Dendritic cell treated with granulocyte-macrophage colony-stimulating factor and Interleukin-4, amounts not matched to agents 40 ng/mL and 50 ng/mL, for 4 days (primary cell): ENCODE data around the gene TRIML2.
"Not testable (repeated sequence)": the region's sequence is repeated elsewhere in the genome, so short reads cannot be mapped to it uniquely, and the experiment has no call there.

ENCODE experiments used
- H3K27ac Mint-ChIP-seq: one replicate; pipeline ENCODE4 v1.8.0; 2022; ENCODE audit warnings: mild to moderate bottlenecking, mixed read lengths
- H3K27me3 Mint-ChIP-seq: one replicate; pipeline ENCODE4 v1.8.0; 2022; ENCODE audit warnings: mild to moderate bottlenecking, mixed read lengths
- H3K36me3 Mint-ChIP-seq: one replicate; pipeline ENCODE4 v1.8.0; 2022; ENCODE audit warnings: low read depth, mixed read lengths
- H3K4me1 Mint-ChIP-seq: one replicate; pipeline ENCODE4 v1.8.0; 2022; ENCODE audit warnings: low read depth, mixed read lengths
- H3K4me3 Mint-ChIP-seq: one replicate; pipeline ENCODE4 v1.8.0; 2022; ENCODE audit warnings: mild to moderate bottlenecking, moderate library complexity, mixed read lengths
- H3K9me3 Mint-ChIP-seq: one replicate; pipeline ENCODE4 v1.8.0; 2022; ENCODE audit warnings: mixed read lengths
- intact Hi-C: fragments of 100-400 bp; cut with micrococcal nuclease; formaldehyde crosslinking; loops from one replicate; pipeline ENCODE4 v1.15.0; 2022

The TRIML2 gene

DNA sequence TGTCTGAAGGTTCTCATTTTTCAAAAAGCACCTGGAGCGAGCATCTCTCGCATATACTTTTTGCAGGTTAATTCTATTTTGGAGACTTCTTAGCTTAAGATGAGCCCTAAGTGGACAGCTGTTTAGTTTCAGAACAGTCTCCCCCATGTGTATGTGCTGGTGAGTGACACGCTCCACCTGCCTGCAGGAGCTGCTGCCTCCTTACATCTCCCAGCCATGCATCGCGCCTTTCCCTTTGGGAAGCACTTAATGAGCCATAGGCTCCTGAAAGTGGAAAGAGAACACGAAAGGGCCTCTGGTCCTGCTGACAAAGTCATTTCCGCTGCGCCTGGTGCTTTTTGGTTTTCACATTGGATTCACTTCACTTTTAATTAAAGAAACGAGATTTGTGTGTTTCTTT lies 56.1 kb downstream of the TRIML2 start:
- Mint-ChIP-seq H3K4me1 (no peaks in the 10 kb centered on the region), H3K27me3 (no peaks in the 10 kb centered on the region), H3K9me3 (peaks cover 19% of the 10 kb centered on the region), H3K4me3 (no peak overlapping the region), H3K36me3 (no peaks in the 10 kb centered on the region), H3K27ac (no peak overlapping the region)
- intact Hi-C loops = no loop called here

DNA sequence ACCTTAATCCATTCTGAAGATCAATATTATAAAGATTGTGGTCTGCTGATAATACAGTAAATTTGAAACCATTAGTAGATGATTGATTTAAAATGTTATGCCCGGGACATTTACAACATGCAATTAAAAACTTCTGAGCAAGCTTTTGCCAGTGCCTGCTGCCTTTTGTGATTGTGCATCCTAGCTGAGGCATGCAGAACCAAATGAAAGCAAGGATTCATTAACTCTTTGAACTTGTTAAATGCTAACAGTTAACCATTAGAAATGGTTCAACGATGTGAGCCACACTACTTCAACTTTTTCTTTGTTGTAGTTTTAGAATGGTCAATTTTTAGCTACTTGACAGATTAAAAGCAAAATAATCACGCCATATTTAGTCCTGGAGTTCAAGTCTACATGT lies 62.7 kb downstream of the TRIML2 start:
- Mint-ChIP-seq H3K4me3 (no peak overlapping the region), H3K27ac (no peak overlapping the region), H3K4me1 (no peaks in the 10 kb centered on the region), H3K27me3 (no peaks in the 10 kb centered on the region), H3K36me3 (no peaks in the 10 kb centered on the region), H3K9me3 (peaks cover 11% of the 10 kb centered on the region)
- intact Hi-C loops = no loop called here

DNA sequence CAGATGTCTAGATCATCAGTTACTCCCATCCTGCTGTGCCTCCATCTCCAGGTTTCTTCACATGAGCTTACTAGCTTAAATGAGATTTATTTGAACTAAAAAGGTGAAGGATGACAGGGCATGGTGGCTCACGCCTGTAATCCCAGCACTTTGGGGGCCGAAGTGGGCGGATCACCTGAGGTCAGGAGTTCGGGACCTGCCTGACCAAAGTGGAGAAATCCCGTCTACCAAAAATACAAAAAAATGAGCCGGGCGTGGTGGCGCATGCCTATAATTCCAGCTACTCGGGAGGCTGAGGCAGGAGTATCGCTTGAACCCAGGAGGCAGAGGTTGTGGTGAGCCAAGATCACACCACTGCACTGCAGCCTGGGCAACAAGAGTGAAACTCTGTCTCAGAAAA lies 63.9 kb downstream of the TRIML2 start:
- H3K27ac Mint-ChIP-seq = not testable (repeated sequence)

GRCh38 chr4:188043154-188043553 lies 66.2 kb downstream of the TRIML2 start:
- intact Hi-C loops = no loop called here
- H3K9me3 Mint-ChIP-seq = peaks cover 30% of the 10 kb centered on the region

More for the DNA sequence above, 63.9 kb downstream of the TRIML2 start:
- intact Hi-C loops, H3K27me3 Mint-ChIP-seq, H3K4me3 Mint-ChIP-seq, H3K4me1 Mint-ChIP-seq, H3K36me3 Mint-ChIP-seq: not testable (repeated sequence)
- peaks cover 21% of the 10 kb centered on the region for H3K9me3 Mint-ChIP-seq

DNA sequence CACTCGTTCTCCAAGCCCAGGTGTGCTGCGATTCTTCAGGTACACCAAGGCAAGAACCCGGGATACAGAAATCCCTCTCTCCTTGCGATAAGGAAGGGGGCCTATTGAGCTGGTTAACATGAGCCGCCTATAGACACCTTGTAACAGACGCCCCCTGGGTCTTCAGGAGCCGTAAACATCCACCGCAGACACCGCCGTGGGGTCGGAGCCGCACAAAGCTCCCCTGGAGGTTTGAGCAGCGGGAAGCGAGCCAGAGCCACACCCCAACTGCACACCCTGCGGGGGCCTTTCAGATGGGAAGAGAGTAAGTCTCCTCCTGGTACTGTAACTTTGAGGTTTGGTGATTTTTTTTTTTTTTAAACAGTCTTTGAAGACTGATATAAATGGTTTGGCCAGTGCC lies 67.2 kb downstream of the TRIML2 start:
- Mint-ChIP-seq H3K27ac (no peak overlapping the region), H3K9me3 (peaks cover 30% of the 10 kb centered on the region), H3K27me3 (no peaks in the 10 kb centered on the region), H3K4me1 (no peaks in the 10 kb centered on the region), H3K4me3 (no peak overlapping the region), H3K36me3 (no peaks in the 10 kb centered on the region)
- intact Hi-C loops = no loop called here

More at GRCh38 chr4:188043154-188043553, 66.2 kb downstream of the TRIML2 start:
- Mint-ChIP-seq H3K27ac (no peak overlapping the region), H3K4me3 (no peak overlapping the region), H3K36me3 (no peaks in the 10 kb centered on the region), H3K27me3 (no peaks in the 10 kb centered on the region), H3K4me1 (no peaks in the 10 kb centered on the region)

- H3K9me3 Mint-ChIP-seq = peaks cover 30% of the 10 kb centered on the region
Measured at GRCh38 chr4:188041721-188042120, 67.7 kb downstream of the TRIML2 start.

More at GRCh38 chr4:188041721-188042120, 67.7 kb downstream of the TRIML2 start:
- intact Hi-C loops = no loop called here
- H3K27me3 Mint-ChIP-seq = no peaks in the 10 kb centered on the region
- no peaks in the 10 kb centered on the region for H3K4me1 Mint-ChIP-seq
- H3K27ac Mint-ChIP-seq = no peak overlapping the region
- no peak overlapping the region for H3K4me3 Mint-ChIP-seq
- H3K36me3 Mint-ChIP-seq = no peaks in the 10 kb centered on the region
